Sigmoid colon (tissue), 4 donors: ENCODE results near the gene FAM24A.

ENCODE experiments used
- EP300 ChIP-seq, 4 donors: sonication (generic); formaldehyde crosslinking; IDR thresholded peaks; one replicate each; pipeline ENCODE4 v1.6.1; 2017; ENCODE audit warnings: antibody characterized with exemption in 4 of 4
- POLR2A ChIP-seq, 2 donors: fragments of 450-650 bp; IDR thresholded peaks; one replicate each; pipeline ENCODE4 v1.6.1; 2016; ENCODE audit warnings: antibody characterized with exemption in 2 of 2, mild to moderate bottlenecking in 2 of 2, moderate library complexity in 2 of 2
- TF ChIP-seq, protein P1 (sequence below), 4 experiments: fragments of 450-650 bp in 3 of 4; fragments of 200-600 bp in 1 of 4; IDR thresholded peaks; one replicate each; pipeline ENCODE4 v1.5.1; 2016 to 2019; ENCODE audit warnings: antibody characterized with exemption in 4 of 4, mild to moderate bottlenecking in 3 of 4, moderate library complexity in 2 of 4

DNA sequence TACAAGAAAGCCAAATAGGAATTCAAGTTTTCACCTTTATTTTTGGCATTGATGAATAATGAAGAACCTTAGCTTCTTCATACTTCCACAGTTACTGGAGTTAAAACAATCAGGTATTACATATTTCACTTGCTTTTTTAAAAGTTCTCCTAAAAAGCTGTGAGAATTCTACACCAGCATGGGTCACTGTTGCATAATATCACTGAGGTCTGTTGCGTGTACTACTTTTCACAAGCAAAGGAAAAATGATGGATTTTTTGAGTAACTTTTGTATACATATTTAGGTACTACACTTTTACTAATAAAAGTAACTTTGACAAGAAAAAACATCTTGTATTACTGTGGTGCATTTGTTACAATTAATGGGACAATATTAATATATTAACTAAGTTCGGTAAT is 46.2 kb upstream of the FAM24A start:
- TF ChIP-seq, protein P1, sequence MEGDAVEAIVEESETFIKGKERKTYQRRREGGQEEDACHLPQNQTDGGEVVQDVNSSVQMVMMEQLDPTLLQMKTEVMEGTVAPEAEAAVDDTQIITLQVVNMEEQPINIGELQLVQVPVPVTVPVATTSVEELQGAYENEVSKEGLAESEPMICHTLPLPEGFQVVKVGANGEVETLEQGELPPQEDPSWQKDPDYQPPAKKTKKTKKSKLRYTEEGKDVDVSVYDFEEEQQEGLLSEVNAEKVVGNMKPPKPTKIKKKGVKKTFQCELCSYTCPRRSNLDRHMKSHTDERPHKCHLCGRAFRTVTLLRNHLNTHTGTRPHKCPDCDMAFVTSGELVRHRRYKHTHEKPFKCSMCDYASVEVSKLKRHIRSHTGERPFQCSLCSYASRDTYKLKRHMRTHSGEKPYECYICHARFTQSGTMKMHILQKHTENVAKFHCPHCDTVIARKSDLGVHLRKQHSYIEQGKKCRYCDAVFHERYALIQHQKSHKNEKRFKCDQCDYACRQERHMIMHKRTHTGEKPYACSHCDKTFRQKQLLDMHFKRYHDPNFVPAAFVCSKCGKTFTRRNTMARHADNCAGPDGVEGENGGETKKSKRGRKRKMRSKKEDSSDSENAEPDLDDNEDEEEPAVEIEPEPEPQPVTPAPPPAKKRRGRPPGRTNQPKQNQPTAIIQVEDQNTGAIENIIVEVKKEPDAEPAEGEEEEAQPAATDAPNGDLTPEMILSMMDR (IDR thresholded peaks at IDR 0.05), result no peak
- TF ChIP-seq POLR2A (IDR thresholded peaks at IDR 0.05) (no peak), EP300 (IDR thresholded peaks at IDR 0.05) (no peak)
